Measurements from ENCODE around the gene C12orf42. TPM values are rescaled to one million over a fixed set of nuclear protein-coding genes. Genes with fewer than 3 reads are reported as not detected.

Gene C12orf42
- total RNA-seq, 2 donors from 2014 or later, result not detected

DNA sequence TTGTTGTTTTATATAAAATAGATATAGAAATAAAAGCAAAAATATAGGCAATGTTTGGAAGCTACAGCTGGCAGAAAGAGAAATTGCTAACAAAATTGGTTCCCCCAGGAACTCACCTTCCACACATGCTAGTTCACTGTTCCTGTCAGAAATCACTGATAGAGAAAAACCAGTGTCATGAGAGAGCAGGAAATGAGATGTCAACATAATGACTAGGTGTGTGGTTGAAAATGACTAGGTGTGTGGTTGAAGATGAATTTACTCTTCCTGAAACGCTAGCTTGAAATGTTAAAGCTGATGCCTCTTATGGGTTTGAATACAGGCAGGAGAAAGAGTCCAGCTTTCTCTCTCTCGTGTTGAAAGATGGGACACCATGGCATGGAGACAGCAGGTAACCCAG lies 216.3 kb downstream of the C12orf42 start:
- Histone ChIP-seq H3K4me1 (no peaks in the 10 kb centered on the region), H3K36me3 (replicated peaks in 1 of 2; ENCODE audit: insufficient read depth in 1 of 2, low read depth in 2 of 2) (no peaks in the 10 kb centered on the region), H3K27ac (no peak overlapping the region), H3K9me3 (no peaks in the 10 kb centered on the region), H3K27me3 (no peaks in the 10 kb centered on the region), H3K4me3 (no peak overlapping the region)
- no peak for ATAC-seq
- intact Hi-C loops (cut with DNase I), result no loop called here
- no peak for DNase-seq
- 41 to 45% methylated on average over 2 of the region's 2 CpGs for WGBS, 2 donors
- no peak for TF ChIP-seq POLR2A (IDR thresholded peaks at IDR 0.05)
- TF ChIP-seq, protein P1, sequence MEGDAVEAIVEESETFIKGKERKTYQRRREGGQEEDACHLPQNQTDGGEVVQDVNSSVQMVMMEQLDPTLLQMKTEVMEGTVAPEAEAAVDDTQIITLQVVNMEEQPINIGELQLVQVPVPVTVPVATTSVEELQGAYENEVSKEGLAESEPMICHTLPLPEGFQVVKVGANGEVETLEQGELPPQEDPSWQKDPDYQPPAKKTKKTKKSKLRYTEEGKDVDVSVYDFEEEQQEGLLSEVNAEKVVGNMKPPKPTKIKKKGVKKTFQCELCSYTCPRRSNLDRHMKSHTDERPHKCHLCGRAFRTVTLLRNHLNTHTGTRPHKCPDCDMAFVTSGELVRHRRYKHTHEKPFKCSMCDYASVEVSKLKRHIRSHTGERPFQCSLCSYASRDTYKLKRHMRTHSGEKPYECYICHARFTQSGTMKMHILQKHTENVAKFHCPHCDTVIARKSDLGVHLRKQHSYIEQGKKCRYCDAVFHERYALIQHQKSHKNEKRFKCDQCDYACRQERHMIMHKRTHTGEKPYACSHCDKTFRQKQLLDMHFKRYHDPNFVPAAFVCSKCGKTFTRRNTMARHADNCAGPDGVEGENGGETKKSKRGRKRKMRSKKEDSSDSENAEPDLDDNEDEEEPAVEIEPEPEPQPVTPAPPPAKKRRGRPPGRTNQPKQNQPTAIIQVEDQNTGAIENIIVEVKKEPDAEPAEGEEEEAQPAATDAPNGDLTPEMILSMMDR (IDR thresholded peaks at IDR 0.05), result no peak

DNA sequence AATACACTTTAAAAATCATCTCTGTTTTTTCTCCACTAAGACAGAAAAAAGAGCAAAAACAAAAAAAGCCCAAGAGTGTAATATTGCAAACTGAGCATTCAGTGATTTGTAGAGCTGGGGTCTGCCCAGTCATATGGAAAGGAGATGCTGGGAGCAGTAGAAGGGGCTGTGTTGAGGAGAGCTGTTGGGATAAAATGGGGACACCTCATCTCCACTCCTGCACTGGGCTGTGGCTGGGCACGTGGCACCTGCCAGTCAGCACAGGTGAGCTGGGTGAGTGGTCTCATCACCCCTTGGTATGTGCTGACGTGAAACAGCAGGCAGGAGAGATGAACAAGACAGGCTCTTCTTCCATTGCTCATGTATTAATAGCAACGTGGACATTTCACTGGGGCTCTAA lies 217.4 kb downstream of the C12orf42 start:
- no peak overlapping the region for H3K4me3 ChIP-seq
- no peak overlapping the region for H3K27ac ChIP-seq
- 42 to 56% methylated on average over 3 of the region's 3 CpGs for WGBS, 2 donors
- no peak for TF ChIP-seq POLR2A (IDR thresholded peaks at IDR 0.05)
- TF ChIP-seq, protein P1 (IDR thresholded peaks at IDR 0.05), result no peak
- intact Hi-C loops (cut with DNase I), result no loop called here
- no peaks in the 10 kb centered on the region for H3K4me1 ChIP-seq
- no peaks in the 10 kb centered on the region for H3K27me3 ChIP-seq
- DNase-seq (no peak), ATAC-seq (no peak)
- no peaks in the 10 kb centered on the region for H3K9me3 ChIP-seq
- no peaks in the 10 kb centered on the region for H3K36me3 ChIP-seq (replicated peaks in 1 of 2; ENCODE audit: insufficient read depth in 1 of 2, low read depth in 2 of 2)

DNA sequence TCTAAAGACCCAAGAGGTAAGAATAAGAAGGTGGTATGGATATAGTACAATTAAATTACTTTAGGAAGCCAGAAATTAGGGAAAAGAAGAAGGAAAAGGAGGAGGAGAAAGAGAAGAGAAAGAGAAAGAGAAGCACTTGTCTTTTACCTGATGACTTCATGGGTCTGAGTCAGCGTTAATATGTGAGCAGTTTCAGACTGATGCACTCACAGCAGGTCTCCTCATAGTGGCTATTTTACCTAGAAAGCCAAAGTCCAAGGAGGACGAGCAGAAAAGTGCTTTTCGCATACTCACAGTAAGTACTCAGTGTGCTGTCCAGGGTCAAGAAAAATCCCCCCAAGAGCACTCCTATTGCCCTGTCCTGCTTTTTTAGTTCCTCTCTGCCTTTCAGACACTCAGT lies 222.1 kb downstream of the C12orf42 start:
- Histone ChIP-seq H3K36me3 (replicated peaks in 1 of 2; ENCODE audit: insufficient read depth in 1 of 2, low read depth in 2 of 2) (no peaks in the 10 kb centered on the region), H3K4me3 (no peak overlapping the region), H3K4me1 (no peaks in the 10 kb centered on the region), H3K27ac (no peak overlapping the region), H3K27me3 (no peaks in the 10 kb centered on the region), H3K9me3 (no peaks in the 10 kb centered on the region)
- 49 to 65% methylated on average over 3 of the region's 3 CpGs for WGBS, 2 donors
- ATAC-seq, result no peak
- TF ChIP-seq, protein P1 (IDR thresholded peaks at IDR 0.05), result no peak
- no peak for TF ChIP-seq POLR2A (IDR thresholded peaks at IDR 0.05)
- DNase-seq, result no peak
- intact Hi-C loops (cut with DNase I), result no loop called here

DNA sequence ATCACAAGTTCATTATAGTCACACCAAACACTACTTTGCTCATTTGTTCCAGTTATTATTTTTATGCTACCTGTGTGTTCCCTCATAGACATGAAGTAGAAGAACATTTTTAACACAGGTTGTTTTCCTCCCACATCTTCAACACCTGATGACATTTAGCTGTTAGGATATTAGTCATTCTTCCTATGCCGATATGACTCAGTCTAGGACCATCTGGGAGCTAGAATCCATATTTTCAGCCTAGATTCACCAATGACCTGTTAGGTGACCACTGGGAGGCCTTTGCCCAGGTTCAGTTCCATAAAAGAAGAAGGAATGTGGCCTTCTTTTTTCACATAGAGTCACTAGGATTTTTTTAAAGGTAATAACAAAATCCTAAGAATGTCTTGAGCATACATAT lies 222.8 kb downstream of the C12orf42 start:
- no peak for ATAC-seq
- DNase-seq, result no peak
- 69 to 71% methylated on average over 1 of the region's 1 CpG for WGBS, 2 donors
- Histone ChIP-seq H3K27me3 (no peaks in the 10 kb centered on the region), H3K4me1 (no peaks in the 10 kb centered on the region), H3K9me3 (no peaks in the 10 kb centered on the region), H3K36me3 (replicated peaks in 1 of 2; ENCODE audit: insufficient read depth in 1 of 2, low read depth in 2 of 2) (no peaks in the 10 kb centered on the region), H3K4me3 (no peak overlapping the region), H3K27ac (no peak overlapping the region)
- intact Hi-C loops (cut with DNase I), result no loop called here
- TF ChIP-seq, protein P1 (IDR thresholded peaks at IDR 0.05), result no peak
- no peak for TF ChIP-seq POLR2A (IDR thresholded peaks at IDR 0.05)

DNA sequence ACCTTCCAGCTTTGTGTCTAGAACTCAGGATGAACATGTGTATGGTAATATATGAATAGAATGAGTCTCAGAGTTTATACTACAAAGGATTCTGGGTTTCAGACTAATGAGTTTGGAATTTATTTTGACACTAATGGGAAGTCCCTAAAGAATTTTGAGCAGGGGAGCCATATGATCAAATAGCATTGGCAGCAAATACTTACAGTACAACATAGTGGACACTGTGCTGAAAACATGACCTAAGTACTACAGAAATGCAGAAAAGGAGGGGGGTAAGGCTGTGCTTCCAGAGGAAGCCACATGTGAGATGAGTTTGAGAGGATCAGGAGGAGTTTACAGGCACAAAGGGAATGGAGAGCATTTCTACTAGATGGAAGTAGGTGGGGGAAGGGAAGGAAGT lies 225.8 kb downstream of the C12orf42 start:
- no peaks in the 10 kb centered on the region for H3K36me3 ChIP-seq (replicated peaks in 1 of 2; ENCODE audit: insufficient read depth in 1 of 2, low read depth in 2 of 2)
- no peak overlapping the region for H3K27ac ChIP-seq
- intact Hi-C loops (cut with DNase I), result no loop called here
- TF ChIP-seq, protein P1 (IDR thresholded peaks at IDR 0.05), result no peak
- no peak for TF ChIP-seq POLR2A (IDR thresholded peaks at IDR 0.05)
- H3K9me3 ChIP-seq, result no peaks in the 10 kb centered on the region
- H3K4me1 ChIP-seq, result no peaks in the 10 kb centered on the region
- no peak for DNase-seq
- ATAC-seq, result no peak
- no peak overlapping the region for H3K4me3 ChIP-seq
- H3K27me3 ChIP-seq, result no peaks in the 10 kb centered on the region

Data from body of pancreas (tissue), 4 donors.